ENCODE measurements around the gene SDCCAG8.

DNA sequence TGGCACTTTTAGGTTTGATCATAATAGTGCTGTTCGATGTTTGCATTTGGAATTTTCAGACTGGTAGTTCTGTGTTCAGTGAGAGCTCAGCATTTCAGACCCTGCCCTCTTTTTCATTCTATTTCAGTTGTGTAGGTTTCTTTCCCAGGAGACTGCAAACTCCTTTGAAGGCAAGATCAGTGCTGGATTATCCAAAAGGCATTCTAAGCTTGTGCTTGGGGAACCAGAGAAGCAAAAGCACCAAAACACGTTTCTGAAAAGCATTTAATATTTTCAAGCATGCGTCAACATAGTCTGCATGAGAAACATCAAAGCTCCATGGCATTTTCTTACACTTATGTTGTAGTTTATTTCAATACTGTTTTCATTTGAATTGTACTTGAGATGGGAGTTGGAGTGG is 292.1 kb downstream of the SDCCAG8 start:
- TF ChIP-seq, protein P1, sequence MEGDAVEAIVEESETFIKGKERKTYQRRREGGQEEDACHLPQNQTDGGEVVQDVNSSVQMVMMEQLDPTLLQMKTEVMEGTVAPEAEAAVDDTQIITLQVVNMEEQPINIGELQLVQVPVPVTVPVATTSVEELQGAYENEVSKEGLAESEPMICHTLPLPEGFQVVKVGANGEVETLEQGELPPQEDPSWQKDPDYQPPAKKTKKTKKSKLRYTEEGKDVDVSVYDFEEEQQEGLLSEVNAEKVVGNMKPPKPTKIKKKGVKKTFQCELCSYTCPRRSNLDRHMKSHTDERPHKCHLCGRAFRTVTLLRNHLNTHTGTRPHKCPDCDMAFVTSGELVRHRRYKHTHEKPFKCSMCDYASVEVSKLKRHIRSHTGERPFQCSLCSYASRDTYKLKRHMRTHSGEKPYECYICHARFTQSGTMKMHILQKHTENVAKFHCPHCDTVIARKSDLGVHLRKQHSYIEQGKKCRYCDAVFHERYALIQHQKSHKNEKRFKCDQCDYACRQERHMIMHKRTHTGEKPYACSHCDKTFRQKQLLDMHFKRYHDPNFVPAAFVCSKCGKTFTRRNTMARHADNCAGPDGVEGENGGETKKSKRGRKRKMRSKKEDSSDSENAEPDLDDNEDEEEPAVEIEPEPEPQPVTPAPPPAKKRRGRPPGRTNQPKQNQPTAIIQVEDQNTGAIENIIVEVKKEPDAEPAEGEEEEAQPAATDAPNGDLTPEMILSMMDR (IDR thresholded peaks at IDR 0.05), result no peak
- TF ChIP-seq POLR2A (IDR thresholded peaks at IDR 0.05), result no peak
